Measurements from ENCODE around the gene OR6C2.
"Not testable (repeated sequence)": the region's sequence is repeated elsewhere in the genome, so short reads cannot be mapped to it uniquely, and the experiment has no call there.

Gene OR6C2

GRCh38 chr12:55479136-55479535 is 35.3 kb downstream of the OR6C2 start:
- not testable (repeated sequence) for DNase-seq

DNA sequence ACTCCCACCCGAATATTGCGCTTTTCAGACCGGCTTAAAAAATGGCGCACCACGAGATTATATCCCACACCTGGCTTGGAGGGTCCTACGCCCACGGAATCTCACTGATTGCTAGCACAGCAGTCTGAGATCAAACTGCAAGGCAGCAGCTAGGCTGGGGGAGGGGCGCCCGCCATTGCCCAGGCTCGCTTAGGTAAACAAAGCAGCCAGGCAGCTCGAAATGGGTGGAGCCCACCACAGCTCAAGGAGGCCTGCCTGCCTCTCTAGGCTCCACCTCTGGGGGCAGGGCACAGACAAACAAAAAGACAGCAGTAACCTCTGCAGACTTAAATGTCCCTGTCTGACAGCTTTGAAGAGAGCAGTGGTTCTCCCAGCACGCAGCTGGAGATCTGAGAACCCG is 40.4 kb downstream of the OR6C2 start:
- not testable (repeated sequence) for DNase-seq

DNA sequence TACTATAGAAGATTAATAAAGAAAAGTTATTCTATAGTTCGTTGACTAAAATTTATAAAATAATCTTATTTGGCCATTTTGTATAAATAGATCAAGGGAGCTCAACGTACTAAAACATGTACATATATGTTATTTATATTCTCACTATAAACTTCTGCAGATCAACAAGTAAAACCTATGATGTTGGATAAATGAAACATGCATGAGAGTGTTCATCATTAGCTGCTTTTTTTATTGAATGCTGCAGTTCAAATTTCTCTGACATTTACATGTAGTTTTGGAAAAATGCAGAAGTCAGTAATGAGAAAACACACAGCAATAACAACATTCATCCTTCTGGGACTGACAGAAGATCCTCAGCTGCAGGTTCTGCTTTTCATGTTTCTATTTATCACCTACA is 48.2 kb downstream of the OR6C2 start, which contains the start of gene OR6C68:
OR6C68 (plus strand) TSS at position 301 of the 400 bp plus-strand sequence; CDS start at position 301, 0 bp downstream.
- DNase-seq, result no peak

- DNase-seq, result no peak
Measured at GRCh38 chr12:55495490-55495889, 51.6 kb downstream of the OR6C2 start.

GRCh38 chr12:55499231-55499630 is 55.4 kb downstream of the OR6C2 start:
- DNase-seq, result no peak

DNA sequence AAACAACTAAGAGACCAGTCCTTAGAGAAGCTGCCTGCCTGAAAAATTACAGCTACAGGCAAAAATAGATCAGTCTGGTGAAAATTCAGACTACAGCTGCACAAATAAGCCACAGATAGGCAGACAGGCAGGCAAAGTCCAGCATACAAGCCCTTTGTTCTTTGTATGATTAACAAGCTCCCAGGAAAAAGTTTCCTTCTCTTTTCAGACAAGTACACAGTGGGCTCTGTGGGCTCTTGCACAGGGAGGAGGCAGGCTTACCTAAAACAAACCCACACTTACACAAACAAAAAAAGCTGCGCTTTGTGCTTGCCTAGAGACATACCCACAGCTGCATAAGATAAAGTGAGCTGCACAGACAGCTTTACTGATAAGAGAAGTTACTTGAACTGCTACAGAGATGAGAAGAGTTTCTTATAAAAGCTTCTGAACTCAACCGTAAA is 56.0 kb downstream of the OR6C2 start:
- no peak for DNase-seq

DNA sequence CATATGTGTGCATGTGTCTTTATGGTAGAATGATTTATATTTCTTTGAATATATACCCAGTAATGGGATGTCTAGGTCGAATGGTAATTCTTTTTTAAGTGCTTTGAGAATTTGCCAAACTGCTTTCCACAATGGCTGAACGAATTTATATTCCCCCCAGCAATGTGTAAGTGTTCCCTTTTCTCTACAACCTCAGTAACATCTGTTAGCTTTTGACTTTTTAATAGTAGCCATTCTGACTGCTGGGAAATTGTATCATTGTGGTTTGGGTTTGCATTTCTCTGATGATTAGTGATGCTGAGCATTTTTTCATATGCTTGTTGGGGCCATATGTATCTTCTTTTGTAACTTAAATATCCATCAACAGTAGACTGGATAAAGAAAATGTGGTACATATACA is 57.7 kb downstream of the OR6C2 start:
- no peak for DNase-seq

Measured in NCI-H526 (cell line).